COR-L47 (cell line): ENCODE results near the gene ENDOD1.

Experiments used
- DNase-seq: peaks from one replicate; lab custom pipeline; 2025; lab: John Stamatoyannopoulos, UW

The ENDOD1 gene

GRCh38 chr11:95170294-95170693, 80.6 kb downstream of the ENDOD1 start:
- no peak for DNase-seq

GRCh38 chr11:95175818-95176380, 86.3 kb downstream of the ENDOD1 start:
- DNase-seq = no peak
